Effector memory CD8-positive, alpha-beta T cell (primary cell): ENCODE data around the gene MTERF1.
A peak's percentile ranks its signal among the peaks of the same experiment; 100 is the strongest.
"Not testable (repeated sequence)": the region's sequence is repeated elsewhere in the genome, so short reads cannot be mapped to it uniquely, and the experiment has no call there.

Experiments
- ATAC-seq: fragments of 150-1000 bp; cut with Tn5 transposase; replicated peaks from 2 replicates; pipeline ENCODE4 v1.10.0; 2021; ENCODE audit warnings: mild to moderate bottlenecking, moderate library complexity
- DNase-seq, 3 experiments: peaks; one replicate each; pipeline ENCODE4 v3.0.0; 2021
- H3K27ac Mint-ChIP-seq, 2 donors: one replicate each; pipeline ENCODE4 v1.8.0; 2022; ENCODE audit warnings: mild to moderate bottlenecking in 2 of 2, mixed read lengths in 2 of 2, moderate library complexity in 2 of 2
- H3K27me3 Mint-ChIP-seq, 2 donors: one replicate each; pipeline ENCODE4 v1.8.0; 2022; ENCODE audit warnings: mixed read lengths in 2 of 2
- H3K36me3 Mint-ChIP-seq: one replicate; pipeline ENCODE4 v1.8.0; 2022; ENCODE audit warnings: mild to moderate bottlenecking, moderate library complexity, mixed read lengths; ENCODE audit not compliant: insufficient read depth
- H3K4me1 Mint-ChIP-seq, 2 donors: one replicate each; pipeline ENCODE4 v1.8.0; 2022; ENCODE audit warnings: low read depth in 2 of 2, mixed read lengths in 2 of 2
- H3K4me3 Mint-ChIP-seq, 2 donors: one replicate each; pipeline ENCODE4 v1.8.0; 2022; ENCODE audit warnings: mild to moderate bottlenecking in 2 of 2, mixed read lengths in 2 of 2, moderate library complexity in 2 of 2
- H3K9me3 Mint-ChIP-seq, 2 donors: one replicate each; pipeline ENCODE4 v1.8.0; 2022; ENCODE audit warnings: mixed read lengths in 2 of 2

MTERF1 gene

DNA sequence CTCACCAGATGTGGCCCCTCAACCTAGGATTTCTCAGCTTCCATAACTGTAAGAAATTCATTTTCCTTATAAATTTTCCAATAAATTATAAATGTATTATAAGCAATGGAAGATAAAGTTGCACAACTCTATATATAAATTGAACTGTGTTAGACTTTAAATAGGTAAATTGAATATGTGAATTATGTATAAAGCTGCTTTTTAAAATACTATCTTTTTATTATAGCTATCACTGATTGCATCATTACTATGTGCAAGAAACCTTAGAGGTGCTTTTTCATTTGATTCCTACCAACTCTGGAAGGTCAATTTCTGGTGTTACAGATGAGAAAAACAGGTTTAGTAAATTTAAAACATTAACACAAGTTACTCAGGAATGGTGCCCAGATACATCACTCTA lies 8.4 kb downstream of the MTERF1 start:
- ATAC-seq (no peak), DNase-seq (no peak)
- H3K36me3 Mint-ChIP-seq, result peaks cover 4% of the 10 kb centered on the region
- H3K4me3 Mint-ChIP-seq, result no peak overlapping the region
- peaks cover 12 to 31% of the 10 kb centered on the region in 2 donors for H3K4me1 Mint-ChIP-seq
- H3K27ac Mint-ChIP-seq, result no peak overlapping the region
- H3K9me3 Mint-ChIP-seq, result no peaks in the 10 kb centered on the region
- H3K27me3 Mint-ChIP-seq, result no peaks in the 10 kb centered on the region

DNA sequence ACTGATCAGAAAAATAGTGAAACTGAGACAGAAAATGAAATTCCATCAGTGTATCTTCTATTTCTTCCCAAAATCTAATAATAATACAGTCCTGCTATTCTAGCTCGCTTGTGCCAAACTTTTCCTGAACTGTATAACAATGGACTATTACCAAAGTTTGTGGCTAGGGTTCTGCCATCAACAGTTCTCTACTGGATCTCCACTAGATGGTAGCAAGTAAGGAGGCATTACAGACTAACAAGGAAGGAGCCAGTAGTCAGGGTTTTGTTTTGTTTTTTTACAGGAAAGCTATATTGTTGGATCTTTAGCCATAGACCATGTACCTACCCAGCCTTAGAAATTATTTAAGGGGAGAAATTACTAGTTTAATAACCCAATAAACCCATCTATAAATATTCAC lies 10.8 kb downstream of the MTERF1 start:
- ATAC-seq, result no peak
- peak overlapping the region in 1 of 2 donors; percentile 22 for H3K27ac Mint-ChIP-seq
- no peaks in the 10 kb centered on the region for H3K9me3 Mint-ChIP-seq
- H3K4me1 Mint-ChIP-seq, result peaks cover 10 to 24% of the 10 kb centered on the region in 2 donors
- H3K4me3 Mint-ChIP-seq, result no peak overlapping the region
- no peak for DNase-seq
- H3K36me3 Mint-ChIP-seq, result no peaks in the 10 kb centered on the region
- no peaks in the 10 kb centered on the region for H3K27me3 Mint-ChIP-seq

DNA sequence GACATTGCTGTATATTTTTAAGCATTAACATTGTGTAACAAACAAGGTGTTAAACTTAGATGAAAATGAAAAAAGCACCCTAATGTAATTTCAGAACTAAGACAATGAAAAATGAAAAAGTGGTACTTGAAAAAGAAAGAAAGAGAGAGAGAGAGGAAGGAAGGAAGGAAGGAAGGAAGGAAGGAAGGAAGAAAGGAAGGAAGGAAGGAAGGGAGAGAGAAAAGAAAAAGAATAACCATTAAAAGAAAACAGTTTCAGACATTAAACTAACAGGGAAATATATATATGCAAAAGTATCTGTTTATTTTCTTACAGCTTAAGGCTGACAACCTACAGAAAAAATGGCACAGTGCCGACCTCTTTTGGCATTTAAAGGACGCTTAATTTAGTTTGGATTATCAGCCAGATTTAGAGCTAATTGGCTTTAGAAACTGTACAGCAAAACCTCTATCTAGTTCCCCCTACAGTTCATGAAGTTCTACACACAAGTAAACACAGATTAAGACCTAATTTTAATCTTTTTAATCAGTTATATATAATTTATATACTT lies 13.8 kb downstream of the MTERF1 start:
- Mint-ChIP-seq H3K4me3 (no peak overlapping the region), H3K27ac (no peak overlapping the region), H3K4me1 (peaks cover 7 to 18% of the 10 kb centered on the region in 2 donors), H3K36me3 (no peaks in the 10 kb centered on the region), H3K27me3 (no peaks in the 10 kb centered on the region), H3K9me3 (no peaks in the 10 kb centered on the region)
- DNase-seq (no peak), ATAC-seq (no peak)

DNA sequence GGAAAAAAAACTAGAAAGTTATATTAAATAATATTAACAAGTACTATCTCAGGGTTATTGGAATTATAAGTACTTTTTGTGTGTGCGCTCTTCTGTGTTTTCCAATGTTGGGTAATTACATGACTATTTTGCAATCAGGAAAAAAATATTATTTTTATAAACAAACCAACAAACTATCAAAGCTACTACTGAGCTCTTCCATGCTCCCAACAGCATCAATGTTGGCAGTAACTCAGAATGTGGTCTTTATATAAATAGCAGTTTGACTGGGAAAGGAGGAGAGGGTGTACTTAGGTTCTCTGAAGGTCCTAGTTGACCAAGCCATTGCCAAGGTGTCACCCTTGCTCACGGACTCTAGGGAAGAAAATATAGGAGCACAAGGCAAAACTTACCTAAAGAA lies 15.0 kb downstream of the MTERF1 start:
- peaks cover 3 to 13% of the 10 kb centered on the region in 2 donors for H3K4me1 Mint-ChIP-seq
- H3K4me3 Mint-ChIP-seq, result no peak overlapping the region
- H3K27ac Mint-ChIP-seq, result peak overlapping the region in 1 of 2 donors; percentile 26
- ATAC-seq, result no peak
- no peaks in the 10 kb centered on the region for H3K27me3 Mint-ChIP-seq
- H3K9me3 Mint-ChIP-seq, result no peaks in the 10 kb centered on the region
- no peaks in the 10 kb centered on the region for H3K36me3 Mint-ChIP-seq
- no peak for DNase-seq

DNA sequence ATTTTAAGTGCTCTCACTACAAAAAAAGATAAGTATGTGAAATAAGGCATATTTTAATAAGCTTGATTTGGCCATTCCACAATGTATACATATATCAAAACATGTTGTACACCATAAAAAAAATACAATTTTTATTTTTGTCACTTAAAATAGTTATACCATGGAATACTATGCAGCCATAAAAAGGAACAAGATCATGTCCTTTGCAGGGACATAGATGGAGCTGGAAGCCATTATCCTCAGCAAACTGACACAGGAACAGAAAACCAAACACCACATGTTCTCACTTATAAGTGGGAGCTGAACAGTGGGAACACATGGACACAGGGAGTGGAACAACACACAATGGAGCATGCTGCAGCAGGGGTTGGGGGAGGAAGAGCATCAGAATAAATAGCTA lies 15.9 kb downstream of the MTERF1 start:
- not testable (repeated sequence) for H3K36me3 Mint-ChIP-seq, DNase-seq, H3K27me3 Mint-ChIP-seq, ATAC-seq, H3K4me3 Mint-ChIP-seq, H3K9me3 Mint-ChIP-seq, H3K27ac Mint-ChIP-seq
- peaks cover 3 to 13% of the 10 kb centered on the region in 2 donors for H3K4me1 Mint-ChIP-seq

DNA sequence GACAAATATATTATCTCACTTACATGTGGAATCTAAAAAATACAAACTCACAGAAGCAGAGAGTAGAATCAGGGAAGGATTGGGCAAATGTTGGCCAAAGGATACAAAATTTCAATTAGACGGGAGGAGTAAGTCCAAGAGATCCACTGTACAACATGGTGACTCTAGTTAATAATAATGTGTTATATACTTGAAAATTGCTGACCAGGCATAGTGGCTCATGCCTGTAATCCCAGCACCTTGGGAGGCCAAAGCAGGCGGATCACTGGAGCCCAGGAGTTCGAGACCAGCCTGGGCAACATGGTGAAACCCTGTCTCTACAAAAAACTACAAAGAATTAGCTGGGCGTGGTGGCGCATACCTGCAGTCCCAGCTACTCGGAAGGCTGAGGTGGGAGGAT lies 16.4 kb downstream of the MTERF1 start:
- peaks cover 3 to 13% of the 10 kb centered on the region in 2 donors for H3K4me1 Mint-ChIP-seq
- H3K4me3 Mint-ChIP-seq, result no peak overlapping the region
- H3K27me3 Mint-ChIP-seq, result no peaks in the 10 kb centered on the region
- no peaks in the 10 kb centered on the region for H3K9me3 Mint-ChIP-seq
- ATAC-seq (no peak), DNase-seq (no peak)
- no peaks in the 10 kb centered on the region for H3K36me3 Mint-ChIP-seq
- no peak overlapping the region for H3K27ac Mint-ChIP-seq

DNA sequence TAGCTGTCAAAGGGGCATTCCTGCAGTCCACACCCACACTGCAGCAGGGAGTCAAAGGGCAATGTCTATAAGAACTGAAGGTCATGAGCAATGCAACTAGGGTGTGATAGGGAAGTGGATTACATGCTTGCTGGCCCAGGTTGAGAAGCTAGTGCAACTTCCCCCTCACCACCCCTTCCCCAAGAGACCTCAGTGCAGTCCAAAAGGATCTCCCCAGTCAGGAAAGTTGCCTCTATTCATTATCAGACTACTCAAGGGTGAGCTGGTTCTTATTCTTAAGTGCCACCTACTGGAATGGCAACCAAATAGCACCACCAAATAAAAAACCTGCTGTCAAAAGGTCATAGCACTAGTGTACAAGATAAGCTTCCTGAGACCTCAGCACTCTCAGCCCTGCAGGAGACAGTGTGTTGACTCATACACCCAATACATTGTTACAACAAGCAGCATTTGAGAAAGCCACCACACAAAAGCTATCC lies 28.2 kb downstream of the MTERF1 start:
- Mint-ChIP-seq H3K27ac (no peak overlapping the region), H3K36me3 (no peaks in the 10 kb centered on the region), H3K4me1 (peaks cover 14 to 22% of the 10 kb centered on the region in 2 donors), H3K4me3 (no peak overlapping the region), H3K27me3 (no peaks in the 10 kb centered on the region), H3K9me3 (peaks cover 2 to 18% of the 10 kb centered on the region in 2 donors)
- ATAC-seq (no peak), DNase-seq (no peak)

DNA sequence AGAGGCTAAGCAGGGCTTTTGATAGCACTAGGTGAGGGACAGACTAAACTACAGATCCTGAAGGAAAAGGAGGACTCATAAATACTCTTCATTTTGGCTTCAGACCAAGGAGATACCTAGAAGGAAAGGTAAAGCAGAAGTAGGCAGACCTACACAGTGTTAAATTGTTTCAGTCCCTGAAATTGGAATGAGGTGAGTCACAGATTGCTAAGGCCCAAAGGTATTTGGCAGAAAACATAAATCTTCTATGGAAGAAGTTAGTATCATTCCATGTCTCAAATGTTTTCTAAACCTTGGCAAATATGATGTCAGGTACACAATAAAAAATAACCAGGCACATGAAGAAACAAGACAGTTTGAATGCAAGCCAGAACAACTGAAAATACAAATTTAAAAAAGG lies 30.0 kb downstream of the MTERF1 start:
- ATAC-seq (no peak), DNase-seq (no peak)
- Mint-ChIP-seq H3K27me3 (no peaks in the 10 kb centered on the region), H3K4me3 (no peak overlapping the region), H3K9me3 (peaks cover 2 to 18% of the 10 kb centered on the region in 2 donors), H3K27ac (no peak overlapping the region), H3K36me3 (no peaks in the 10 kb centered on the region), H3K4me1 (peaks cover 10 to 13% of the 10 kb centered on the region in 2 donors)

DNA sequence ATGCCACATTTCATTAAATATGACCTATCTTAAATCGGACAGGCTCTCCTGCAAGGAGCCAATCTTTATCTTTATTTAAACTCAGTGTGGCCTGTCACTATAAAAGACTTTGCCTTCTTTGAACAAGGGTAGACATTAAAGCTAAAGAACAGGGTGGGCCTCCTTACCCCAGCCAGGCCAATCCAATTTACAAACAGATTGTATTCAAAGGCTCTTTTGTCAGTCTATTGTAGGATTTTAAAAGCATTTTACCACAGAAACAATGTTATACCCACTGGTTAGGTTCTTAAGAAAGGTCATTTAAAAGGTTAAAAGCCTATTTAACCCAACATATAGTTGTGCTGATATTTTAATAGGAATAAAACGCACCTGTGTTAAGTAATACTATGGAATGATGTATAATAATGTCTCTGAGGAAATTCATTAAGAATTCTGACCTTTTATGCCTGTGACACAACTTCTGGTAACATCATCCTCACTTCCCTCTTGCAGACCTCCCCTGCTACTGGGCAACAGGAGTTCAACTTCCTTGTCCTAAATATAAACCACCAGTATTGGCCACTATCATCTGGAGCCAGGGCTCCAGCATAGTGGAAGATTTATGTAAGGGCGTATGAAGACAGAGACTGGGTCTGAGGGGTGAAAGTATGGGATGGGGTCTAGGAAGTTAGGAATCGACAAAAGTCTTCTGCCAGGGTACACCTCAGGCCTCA lies 32.5 kb downstream of the MTERF1 start:
- no peak overlapping the region for H3K27ac Mint-ChIP-seq
- H3K36me3 Mint-ChIP-seq, result no peaks in the 10 kb centered on the region
- peaks cover 7 to 8% of the 10 kb centered on the region in 2 donors for H3K4me1 Mint-ChIP-seq
- no peak for DNase-seq
- H3K27me3 Mint-ChIP-seq, result no peaks in the 10 kb centered on the region
- ATAC-seq, result no peak
- H3K9me3 Mint-ChIP-seq, result peaks cover 0 to 8% of the 10 kb centered on the region in 2 donors
- H3K4me3 Mint-ChIP-seq, result no peak overlapping the region

DNA sequence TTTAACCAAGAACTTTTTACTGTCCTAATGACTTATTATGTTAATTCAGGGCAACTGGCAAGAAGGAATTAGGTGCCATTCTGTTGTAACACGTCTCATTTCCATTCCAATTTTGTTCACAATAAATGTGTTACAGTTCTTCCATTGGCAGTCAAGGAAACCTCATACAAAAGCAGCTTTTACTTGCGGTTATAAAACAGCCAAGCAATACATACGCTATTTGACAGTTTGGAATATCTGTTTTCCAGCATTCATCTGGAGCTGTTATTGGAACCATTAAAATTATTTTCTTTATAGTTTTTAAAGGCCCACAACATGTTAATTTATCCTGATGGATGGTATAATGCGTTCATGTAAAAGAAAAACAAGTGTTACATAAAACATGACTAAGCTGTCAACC lies 33.3 kb downstream of the MTERF1 start:
- Mint-ChIP-seq H3K9me3 (no peaks in the 10 kb centered on the region), H3K27ac (no peak overlapping the region), H3K36me3 (no peaks in the 10 kb centered on the region), H3K27me3 (no peaks in the 10 kb centered on the region), H3K4me3 (no peak overlapping the region), H3K4me1 (peaks cover 4 to 7% of the 10 kb centered on the region in 2 donors)
- ATAC-seq, result no peak
- no peak for DNase-seq

DNA sequence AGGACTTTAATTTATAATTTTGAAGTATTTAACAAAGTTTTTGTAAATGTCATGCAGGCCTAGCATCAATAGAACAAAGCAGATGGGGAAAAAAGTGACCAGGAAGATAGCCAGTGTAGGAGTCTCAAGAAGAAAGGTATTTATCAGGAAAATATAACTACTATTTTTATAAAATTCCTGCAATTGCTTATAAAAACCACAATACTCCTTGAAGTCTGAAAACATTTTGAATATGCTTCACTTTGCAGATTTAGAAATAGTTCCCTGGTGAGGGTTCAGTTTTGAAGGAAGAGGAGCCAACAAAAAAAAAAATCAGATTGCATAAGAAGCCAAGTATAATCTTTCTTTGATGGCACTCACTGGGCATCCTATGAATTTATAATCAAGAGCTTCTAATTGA lies 34.1 kb downstream of the MTERF1 start:
- no peak for ATAC-seq
- DNase-seq, result no peak
- H3K4me3 Mint-ChIP-seq, result no peak overlapping the region
- no peaks in the 10 kb centered on the region for H3K36me3 Mint-ChIP-seq
- no peaks in the 10 kb centered on the region for H3K9me3 Mint-ChIP-seq
- H3K4me1 Mint-ChIP-seq, result peaks cover 0 to 7% of the 10 kb centered on the region in 2 donors
- no peaks in the 10 kb centered on the region for H3K27me3 Mint-ChIP-seq
- H3K27ac Mint-ChIP-seq, result no peak overlapping the region

DNA sequence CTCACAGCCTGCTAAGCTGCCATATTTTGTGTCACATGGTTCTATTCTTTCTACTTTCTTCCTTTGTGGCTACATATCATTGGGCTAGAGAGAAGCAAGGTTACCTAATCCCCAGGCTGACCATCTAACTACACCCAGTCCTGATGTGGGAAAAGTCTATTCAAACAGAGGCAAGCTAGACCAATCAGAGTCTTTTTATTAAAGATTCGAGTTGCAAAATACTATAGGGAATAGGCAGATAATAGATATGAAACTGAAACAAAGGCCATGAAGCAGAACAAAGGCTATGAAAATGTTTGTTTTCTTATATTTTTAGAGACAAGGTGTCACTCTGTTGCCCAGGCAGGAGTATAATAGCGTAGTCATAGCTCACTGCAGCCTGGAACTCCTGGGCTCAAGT lies 36.7 kb downstream of the MTERF1 start:
- DNase-seq (no peak), ATAC-seq (no peak)
- no peaks in the 10 kb centered on the region for H3K27me3 Mint-ChIP-seq
- no peak overlapping the region for H3K27ac Mint-ChIP-seq
- H3K36me3 Mint-ChIP-seq, result no peaks in the 10 kb centered on the region
- H3K9me3 Mint-ChIP-seq, result no peaks in the 10 kb centered on the region
- H3K4me3 Mint-ChIP-seq, result no peak overlapping the region
- no peaks in the 10 kb centered on the region for H3K4me1 Mint-ChIP-seq

DNA sequence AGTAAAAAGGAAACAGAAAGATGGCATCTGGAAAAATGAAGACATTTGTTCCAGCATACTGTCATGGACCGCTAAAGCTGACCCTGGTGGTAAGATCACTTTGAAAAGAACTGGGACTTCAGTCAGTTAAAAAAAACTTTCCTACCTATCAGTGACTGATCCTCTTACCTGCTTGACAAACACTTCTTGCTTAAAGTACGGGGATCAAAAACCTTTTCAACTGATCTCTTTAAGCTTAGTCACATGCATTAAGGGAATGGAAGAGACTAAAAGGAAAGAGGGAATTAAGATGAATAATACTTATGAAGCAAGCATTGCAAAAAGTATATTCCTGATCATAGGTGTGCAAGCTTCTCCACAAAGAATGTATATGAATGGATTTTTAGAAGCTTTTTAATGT lies 42.1 kb downstream of the MTERF1 start:
- ATAC-seq, result no peak
- Mint-ChIP-seq H3K36me3 (no peaks in the 10 kb centered on the region), H3K27ac (no peak overlapping the region), H3K9me3 (no peaks in the 10 kb centered on the region), H3K27me3 (no peaks in the 10 kb centered on the region), H3K4me1 (peaks cover 0 to 1% of the 10 kb centered on the region in 2 donors), H3K4me3 (no peak overlapping the region)
- DNase-seq, result no peak

DNA sequence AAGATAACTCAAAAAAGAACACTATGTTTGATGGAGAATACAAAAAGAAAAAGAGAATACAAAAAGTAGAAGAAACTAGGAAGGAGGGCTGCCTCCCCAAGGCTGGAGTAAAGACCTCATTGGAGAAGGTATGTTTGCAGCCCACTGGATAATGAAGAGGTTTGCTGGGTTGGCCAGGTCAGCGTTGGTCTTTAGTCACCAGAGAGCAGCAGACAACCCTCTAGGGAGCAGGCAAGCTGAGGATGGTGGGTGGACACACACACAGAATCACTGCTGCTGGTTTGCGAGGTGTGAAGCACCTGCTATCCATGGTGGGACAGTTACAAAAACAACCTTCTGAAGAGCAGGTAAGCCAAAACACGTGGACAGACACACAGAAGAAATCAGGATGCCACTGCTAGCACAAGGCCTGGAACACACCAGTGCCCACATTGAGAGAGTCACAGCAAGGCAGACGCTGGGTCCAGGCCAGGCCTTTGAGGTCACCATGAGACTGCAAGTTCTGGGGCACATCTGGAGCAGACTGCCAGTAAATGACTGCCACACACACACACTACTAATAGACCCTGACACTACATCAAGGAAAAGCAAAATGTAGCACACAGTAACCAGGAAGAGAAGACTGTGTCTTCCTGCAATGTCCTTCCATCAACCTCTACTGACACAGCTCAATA lies 43.0 kb downstream of the MTERF1 start:
- no peak overlapping the region for H3K4me3 Mint-ChIP-seq
- H3K9me3 Mint-ChIP-seq, result no peaks in the 10 kb centered on the region
- no peak for ATAC-seq
- H3K4me1 Mint-ChIP-seq, result peaks cover 0 to 1% of the 10 kb centered on the region in 2 donors
- no peaks in the 10 kb centered on the region for H3K36me3 Mint-ChIP-seq
- H3K27me3 Mint-ChIP-seq, result no peaks in the 10 kb centered on the region
- DNase-seq, result no peak
- H3K27ac Mint-ChIP-seq, result no peak overlapping the region
